Smooth muscle cell (in vitro differentiated cells): ENCODE results near the gene MLANA. TPM values are rescaled to one million over a fixed set of nuclear protein-coding genes. Genes with fewer than 3 reads are reported as not detected.

Source experiments
- DNase-seq: peaks from one replicate; lab custom pipeline; 2025; ENCODE audit not compliant: unreplicated experiment; lab: John Stamatoyannopoulos, UW
- H2AFZ ChIP-seq: fragments of 200-600 bp; sonication (generic); 2 replicates; pipeline ENCODE4 v1.6.0; 2016; ENCODE audit warnings: antibody characterized with exemption, low read depth, mild to moderate bottlenecking
- H3F3A ChIP-seq: fragments of 200-600 bp; sonication (generic); 2 replicates; pipeline ENCODE4 v1.6.0; 2017; ENCODE audit warnings: antibody characterized with exemption, low read depth
- H3K27ac ChIP-seq: fragments of 200-600 bp; sonication (generic); 2 replicates; pipeline ENCODE4 v1.5.1; 2016; ENCODE audit warnings: low read depth, mild to moderate bottlenecking
- H3K27me3 ChIP-seq: fragments of 200-600 bp; sonication (generic); 2 replicates; pipeline ENCODE4 v1.6.1; 2016; ENCODE audit warnings: low read depth, mild to moderate bottlenecking
- H3K36me3 ChIP-seq: fragments of 200-600 bp; sonication (generic); 2 replicates; pipeline ENCODE4 v1.5.1; 2016; ENCODE audit warnings: low read depth
- H3K4me1 ChIP-seq: fragments of 200-600 bp; sonication (generic); 2 replicates; pipeline ENCODE4 v1.5.1; 2016; ENCODE audit warnings: low read depth
- H3K4me2 ChIP-seq: fragments of 200-600 bp; sonication (generic); 2 replicates; pipeline ENCODE4 v1.6.0; 2016; ENCODE audit warnings: mild to moderate bottlenecking
- H3K4me3 ChIP-seq: fragments of 200-600 bp; sonication (generic); 2 replicates; pipeline ENCODE4 v1.5.1; 2016; ENCODE audit warnings: mild to moderate bottlenecking
- H3K79me2 ChIP-seq: fragments of 200-600 bp; sonication (generic); 2 replicates; pipeline ENCODE4 v1.6.0; 2016; ENCODE audit warnings: low read depth, mild to moderate bottlenecking
- H3K9ac ChIP-seq: fragments of 200-600 bp; sonication (generic); 2 replicates; pipeline ENCODE4 v1.6.0; 2016; ENCODE audit warnings: low read depth
- H3K9me3 ChIP-seq: fragments of 200-600 bp; sonication (generic); replicated peaks from 2 replicates; pipeline ENCODE4 v1.5.1; 2016; ENCODE audit warnings: low read depth
- H4K20me1 ChIP-seq: fragments of 200-600 bp; sonication (generic); 2 replicates; pipeline ENCODE4 v1.6.0; 2016; ENCODE audit warnings: low read depth
- WGBS: methylation state at CpG from one replicate; pipeline ENCODE4 v1.1.7; 2016; ENCODE audit warnings: low lambda C conversion rate; 5-methylcytosine and 5-hydroxymethylcytosine counted together
- polyA plus RNA-seq: library from polyadenylated mRNA; unstranded; fragments of >200 nt; fragmentation: Nextera tagmentation; extraction: Ambion mirVana; gene quantifications from 2 replicates; pipeline ENCODE4 v1.2.1, GENCODE V29; 2016
- total RNA-seq: library from RNA; depleted of rRNA; stranded (reverse); fragments of >200 nt; gene quantifications from 2 replicates; pipeline ENCODE4 v1.2.3, GENCODE V29; 2014
- TF ChIP-seq, protein P1 (sequence below): fragments of 200-600 bp; sonication (generic); IDR thresholded peaks from 2 replicates; pipeline ENCODE4 v1.5.1; 2017; ENCODE audit warnings: borderline replicate concordance, mild to moderate bottlenecking, antibody characterized with exemption; ENCODE audit not compliant: insufficient read depth, poor library complexity, severe bottlenecking

MLANA gene
- total and polyA plus RNA-seq, 2 experiments from 2014 or later, result not detected

DNA sequence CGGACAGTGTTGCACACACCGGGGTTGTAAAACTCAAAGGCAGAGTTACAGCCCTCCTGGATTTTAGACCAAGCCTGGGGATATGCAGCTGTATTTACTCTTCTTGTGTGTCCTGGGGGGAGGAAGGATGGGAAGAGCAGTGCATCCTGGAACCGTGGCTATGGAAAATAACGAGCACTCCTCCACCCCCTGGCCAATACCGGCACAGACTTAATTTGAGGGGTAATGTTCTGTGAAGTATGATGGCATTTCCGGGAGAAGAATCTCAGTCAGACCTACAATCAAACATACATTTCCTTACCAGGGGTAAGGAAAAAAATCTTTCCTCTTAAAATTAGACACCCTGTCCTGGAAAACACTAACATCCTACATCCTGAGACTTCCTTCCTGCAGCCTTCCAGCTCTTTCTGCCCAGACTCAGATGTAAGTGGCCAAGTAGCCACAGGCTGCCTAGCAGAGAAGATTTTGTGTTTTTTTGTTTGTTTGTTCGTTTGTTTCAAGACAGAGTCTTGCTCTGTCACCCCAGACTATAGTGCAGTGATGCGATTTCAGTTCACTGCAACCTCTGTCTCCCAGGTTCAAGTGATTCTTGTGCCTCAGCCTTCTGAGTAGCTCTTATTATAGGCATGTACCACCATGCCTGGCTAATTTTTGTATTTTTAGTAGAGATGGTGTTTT lies 46.8 kb upstream of the MLANA start:
- DNase-seq, result no peak
- H3K4me2 ChIP-seq, result no peak overlapping the region
- TF ChIP-seq, protein P1, sequence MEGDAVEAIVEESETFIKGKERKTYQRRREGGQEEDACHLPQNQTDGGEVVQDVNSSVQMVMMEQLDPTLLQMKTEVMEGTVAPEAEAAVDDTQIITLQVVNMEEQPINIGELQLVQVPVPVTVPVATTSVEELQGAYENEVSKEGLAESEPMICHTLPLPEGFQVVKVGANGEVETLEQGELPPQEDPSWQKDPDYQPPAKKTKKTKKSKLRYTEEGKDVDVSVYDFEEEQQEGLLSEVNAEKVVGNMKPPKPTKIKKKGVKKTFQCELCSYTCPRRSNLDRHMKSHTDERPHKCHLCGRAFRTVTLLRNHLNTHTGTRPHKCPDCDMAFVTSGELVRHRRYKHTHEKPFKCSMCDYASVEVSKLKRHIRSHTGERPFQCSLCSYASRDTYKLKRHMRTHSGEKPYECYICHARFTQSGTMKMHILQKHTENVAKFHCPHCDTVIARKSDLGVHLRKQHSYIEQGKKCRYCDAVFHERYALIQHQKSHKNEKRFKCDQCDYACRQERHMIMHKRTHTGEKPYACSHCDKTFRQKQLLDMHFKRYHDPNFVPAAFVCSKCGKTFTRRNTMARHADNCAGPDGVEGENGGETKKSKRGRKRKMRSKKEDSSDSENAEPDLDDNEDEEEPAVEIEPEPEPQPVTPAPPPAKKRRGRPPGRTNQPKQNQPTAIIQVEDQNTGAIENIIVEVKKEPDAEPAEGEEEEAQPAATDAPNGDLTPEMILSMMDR, result no peak
- 42% methylated on average over 8 of the region's 8 CpGs for WGBS
- H4K20me1 ChIP-seq, result no peaks in the 10 kb centered on the region
- no peaks in the 10 kb centered on the region for H3K36me3 ChIP-seq
- H3F3A ChIP-seq, result peaks cover 6% of the 10 kb centered on the region
- H3K4me1 ChIP-seq, result no peaks in the 10 kb centered on the region
- no peaks in the 10 kb centered on the region for H3K27me3 ChIP-seq
- no peaks in the 10 kb centered on the region for H3K9me3 ChIP-seq
- no peak overlapping the region for H3K4me3 ChIP-seq
- no peak overlapping the region for H3K27ac ChIP-seq
- no peak overlapping the region for H3K9ac ChIP-seq
- no peaks in the 10 kb centered on the region for H3K79me2 ChIP-seq
- peak overlapping the region; percentile 46 for H2AFZ ChIP-seq

DNA sequence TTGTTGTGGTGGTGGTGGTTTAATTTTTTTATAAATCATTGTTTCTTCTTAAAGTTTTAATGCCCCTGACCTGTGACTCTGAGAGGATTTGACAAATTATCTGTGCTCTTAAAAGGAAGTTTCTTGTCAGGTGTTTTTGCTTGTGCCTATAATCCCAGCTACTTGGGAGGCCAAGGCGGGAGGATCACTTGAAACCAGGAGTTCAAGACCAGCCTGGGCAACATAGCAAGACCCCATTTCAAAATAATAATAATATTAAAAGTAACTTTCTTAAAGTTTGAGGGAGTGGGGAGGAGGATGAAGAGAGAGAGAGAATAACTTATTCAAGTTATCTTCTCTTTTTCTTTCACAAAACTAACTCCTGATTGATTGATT lies 45.5 kb upstream of the MLANA start:
- Histone ChIP-seq H3K27me3 (no peaks in the 10 kb centered on the region), H2AFZ (no peak overlapping the region), H4K20me1 (no peaks in the 10 kb centered on the region), H3K9ac (no peak overlapping the region), H3K9me3 (no peaks in the 10 kb centered on the region), H3K79me2 (no peaks in the 10 kb centered on the region), H3K4me3 (no peak overlapping the region), H3K4me1 (no peaks in the 10 kb centered on the region), H3K27ac (no peak overlapping the region), H3K4me2 (no peak overlapping the region), H3K36me3 (no peaks in the 10 kb centered on the region), H3F3A (peaks cover 6% of the 10 kb centered on the region)
- DNase-seq, result no peak
- 94% methylated on average over 1 of the region's 1 CpG for WGBS
- TF ChIP-seq, protein P1, result no peak

DNA sequence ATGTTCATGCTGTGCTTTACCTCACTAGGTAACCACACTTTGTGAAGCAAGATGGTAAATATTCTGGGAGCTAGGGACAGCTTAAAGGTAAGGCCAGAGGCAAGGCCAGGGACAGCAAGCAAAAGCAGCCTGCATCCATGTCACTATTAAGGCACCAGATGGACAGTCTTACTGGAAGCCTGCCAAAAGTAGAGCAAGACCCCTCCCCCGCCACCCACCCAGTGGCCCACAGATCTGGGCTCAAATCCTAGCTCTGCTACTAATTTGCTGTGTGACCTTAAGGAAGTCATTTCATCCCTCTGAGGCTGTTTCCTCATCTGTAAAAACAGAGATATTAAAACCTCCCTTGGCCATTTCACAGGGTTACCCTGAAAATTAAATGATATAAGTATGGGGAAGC lies 44.6 kb upstream of the MLANA start:
- H3K27me3 ChIP-seq, result no peaks in the 10 kb centered on the region
- 93% methylated on average over 1 of the region's 1 CpG for WGBS
- H3K36me3 ChIP-seq, result no peaks in the 10 kb centered on the region

More for the DNA sequence above, 44.6 kb upstream of the MLANA start:
- no peak overlapping the region for H2AFZ ChIP-seq
- peaks cover 6% of the 10 kb centered on the region for H3F3A ChIP-seq
- no peak overlapping the region for H3K4me2 ChIP-seq
- H3K4me3 ChIP-seq, result no peak overlapping the region
- no peaks in the 10 kb centered on the region for H3K4me1 ChIP-seq
- H3K27ac ChIP-seq, result no peak overlapping the region
- no peaks in the 10 kb centered on the region for H3K9me3 ChIP-seq
- H4K20me1 ChIP-seq, result no peaks in the 10 kb centered on the region
- DNase-seq, result no peak
- H3K9ac ChIP-seq, result no peak overlapping the region
- no peaks in the 10 kb centered on the region for H3K79me2 ChIP-seq
- TF ChIP-seq, protein P1, result no peak
